Kidney (tissue), 14 donors: ENCODE data around the gene GIMAP5. TPM values are rescaled to one million over a fixed set of nuclear protein-coding genes. Genes with fewer than 3 reads are reported as not detected.

Source experiments
- DNase-seq, 5 donors: peaks; one replicate each; pipeline ENCODE4 v3.0.0-alpha.2; 2013 to 2020
- FAIRE-seq: peaks from 2 replicates; lab custom pipeline; 2012; peaks lifted over from hg19 to GRCh38; lab: Jason Lieb, UNC
- H3K27ac ChIP-seq, 2 donors: one replicate each; pipeline ENCODE4 v1.7.0; 2013; ENCODE audit warnings: low read depth in 2 of 2, low read length in 2 of 2, inconsistent platforms in 1 of 2
- H3K27me3 ChIP-seq: one replicate; pipeline ENCODE4 v1.7.1; 2013; ENCODE audit warnings: low read length, inconsistent platforms; ENCODE audit not compliant: control insufficient read depth, insufficient read depth
- H3K36me3 ChIP-seq, 3 donors: one replicate each; pipeline versions ENCODE4 v1.7.0 to v1.7.1; 2013; ENCODE audit warnings: low read length in 3 of 3, control low read depth in 1 of 3, inconsistent platforms in 1 of 3; ENCODE audit not compliant: insufficient read depth in 3 of 3, control insufficient read depth in 2 of 3
- H3K4me1 ChIP-seq, 3 donors: one replicate each; pipeline versions ENCODE4 v1.7.0 to v1.7.1; 2013; ENCODE audit warnings: low read length in 3 of 3, inconsistent platforms in 1 of 3, low read depth in 1 of 3; ENCODE audit not compliant: control insufficient read depth in 2 of 3, insufficient read depth in 2 of 3
- H3K4me3 ChIP-seq, 3 donors: one replicate each; pipeline versions ENCODE4 v1.7.0 to v1.8.1; 2013; ENCODE audit warnings: low read length in 3 of 3, control low read depth in 1 of 3, inconsistent platforms in 1 of 3
- H3K9ac ChIP-seq, 3 donors: one replicate each; pipeline versions ENCODE4 v1.7.0 to v1.7.1; 2013; ENCODE audit warnings: low read length in 3 of 3, control low read depth in 1 of 3, inconsistent platforms in 1 of 3
- H3K9me3 ChIP-seq, 3 donors: one replicate each; pipeline versions ENCODE4 v1.7.0 to v1.7.1; 2013; ENCODE audit warnings: low read length in 3 of 3, control low read depth in 1 of 3, inconsistent platforms in 1 of 3; ENCODE audit not compliant: control insufficient read depth in 2 of 3, insufficient read depth in 1 of 3
- CTCF ChIP-seq: IDR thresholded peaks from 3 replicates; pipeline ENCODE4 v1.5.1; 2012; ENCODE audit warnings: mild to moderate bottlenecking, moderate library complexity, borderline replicate concordance; ENCODE audit not compliant: insufficient read depth; ENCODE audit errors: extremely low read depth
- intact Hi-C: fragments of 100-400 bp; cut with DNase I; formaldehyde crosslinking; loops from one replicate; pipeline ENCODE4 v1.11.1; 2022
- polyA plus RNA-seq: library from polyadenylated mRNA; stranded (reverse); fragments of 350-450 nt; fragmentation: Illumina TruSeq; extraction: RNeasy Lipid Tissue Mini Kit (QIAGEN cat#74804); gene quantifications from one replicate; pipeline ENCODE4 v1.2.3, GENCODE V29; 2014; ENCODE audit warnings: low read depth, low replicate concordance; ENCODE audit not compliant: insufficient read depth
- total RNA-seq: library from RNA; stranded (reverse); fragmentation: NEBNext Ultra II Directional; extraction: Animal tissue kit (Norgen Biotek cat#: 25700); gene quantifications from one replicate; pipeline ENCODE4 v1.2.1, GENCODE V29; 2021
- donor health status: control.
- donor health status: control.
- donor health status: control.
- donor health status: control.
- donor health status: control.
- donor health status: DM: yes; HTN: yes; CAD: no.
- donor health status: Normal renal cell carcinoma (clear cell type).

Gene GIMAP5
- total and polyA plus RNA-seq, 2 donors from 2014 or later, result 21.2 to 30.0 TPM

- peaks cover 0 to 4% (median 0%) of the 10 kb centered on the region in 3 donors for H3K9me3 ChIP-seq
- H3K27me3 ChIP-seq, result no peaks in the 10 kb centered on the region
- DNase-seq, result no peak
- peak overlapping the region; percentile 31 to 67 (median 66) for H3K4me3 ChIP-seq
- H3K36me3 ChIP-seq, result no peaks in the 10 kb centered on the region
- H3K9ac ChIP-seq, result peak overlapping the region; percentile 1 to 63 (median 51)
- intact Hi-C loops, result no loop called here
- no peak for TF ChIP-seq CTCF
- no peaks in the 10 kb centered on the region for H3K4me1 ChIP-seq
- H3K27ac ChIP-seq, result peak overlapping the region; percentile 32 to 58
- FAIRE-seq, result no peak
Observed at GRCh38 chr7:150716939-150717338, 20.3 kb upstream of the GIMAP5 start.

GRCh38 chr7:150717814-150718420 is 19.3 kb upstream of the GIMAP5 start:
- Histone ChIP-seq H3K9me3 (peaks cover 0 to 4% (median 0%) of the 10 kb centered on the region in 3 donors), H3K36me3 (no peaks in the 10 kb centered on the region), H3K4me1 (peaks cover 0 to 2% (median 0%) of the 10 kb centered on the region in 3 donors), H3K9ac (peak overlapping the region in 1 of 3 donors; percentile 46), H3K27ac (no peak overlapping the region), H3K4me3 (peak overlapping the region in 2 of 3 donors; percentile 66 to 67), H3K27me3 (no peaks in the 10 kb centered on the region)
- DNase-seq (no peak), FAIRE-seq (no peak)
- no peak for TF ChIP-seq CTCF
- intact Hi-C loops, result no loop called here

- H3K27ac ChIP-seq, result no peak overlapping the region
- H3K27me3 ChIP-seq, result no peaks in the 10 kb centered on the region
- peaks cover 0 to 2% (median 0%) of the 10 kb centered on the region in 3 donors for H3K4me1 ChIP-seq
- H3K9me3 ChIP-seq, result peaks cover 0 to 4% (median 0%) of the 10 kb centered on the region in 3 donors
- FAIRE-seq (no peak), DNase-seq (no peak)
- H3K9ac ChIP-seq, result no peak overlapping the region
- no peak overlapping the region for H3K4me3 ChIP-seq
- H3K36me3 ChIP-seq, result no peaks in the 10 kb centered on the region
- intact Hi-C loops, result no loop called here
- no peak for TF ChIP-seq CTCF
Observed at GRCh38 chr7:150719436-150719835, 17.8 kb upstream of the GIMAP5 start.
